HG03354 (cell line): ENCODE data around the gene LEMD2.

Experiments used
- ATAC-seq: cut with Tn5 transposase; IDR thresholded peaks from one replicate; pipeline ENCODE4 v1.9.1; 2021; ENCODE audit warnings: mild to moderate bottlenecking; ENCODE audit not compliant: unreplicated experiment, poor library complexity, severe bottlenecking

Gene LEMD2

GRCh38 chr6:33779290-33779689 is 9.6 kb downstream of the LEMD2 start:
- ATAC-seq: no peak

DNA sequence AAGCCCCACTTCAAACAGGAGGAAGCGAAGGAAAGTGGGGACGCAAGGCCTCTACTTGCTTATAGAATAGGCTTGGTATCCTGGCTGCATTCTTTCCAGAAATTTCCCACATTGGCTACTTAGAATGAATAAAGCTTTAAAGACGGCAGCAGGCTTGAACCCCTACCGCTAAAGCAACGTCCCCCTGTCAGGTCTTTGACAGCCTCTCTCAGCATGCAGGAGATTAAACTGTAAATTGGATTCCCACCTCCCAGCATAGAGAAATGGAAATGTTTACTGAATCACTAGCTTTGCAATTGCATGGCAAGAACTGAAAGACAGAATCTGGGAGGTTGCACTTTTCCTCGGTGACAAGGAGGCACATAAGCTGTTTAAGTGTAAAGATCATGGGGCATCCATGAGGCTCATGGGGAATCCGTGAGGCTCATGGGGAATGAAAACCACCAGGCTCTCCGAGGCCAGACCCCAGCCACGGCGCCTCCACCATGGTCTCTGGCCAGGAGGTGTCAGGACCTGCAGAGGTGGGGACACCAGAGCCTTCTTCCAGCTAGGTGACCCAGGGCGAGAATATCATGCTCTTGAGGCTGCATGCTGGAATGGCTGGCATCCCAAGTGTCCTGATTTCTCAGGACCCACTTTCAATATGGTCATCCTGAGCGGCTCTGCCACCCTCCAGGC is 10.3 kb downstream of the LEMD2 start:
- no peak for ATAC-seq

- ATAC-seq: no peak
Measured at GRCh38 chr6:33777398-33778388, 11.2 kb downstream of the LEMD2 start.

- ATAC-seq: no peak
Measured at GRCh38 chr6:33776764-33777163, 12.2 kb downstream of the LEMD2 start.

DNA sequence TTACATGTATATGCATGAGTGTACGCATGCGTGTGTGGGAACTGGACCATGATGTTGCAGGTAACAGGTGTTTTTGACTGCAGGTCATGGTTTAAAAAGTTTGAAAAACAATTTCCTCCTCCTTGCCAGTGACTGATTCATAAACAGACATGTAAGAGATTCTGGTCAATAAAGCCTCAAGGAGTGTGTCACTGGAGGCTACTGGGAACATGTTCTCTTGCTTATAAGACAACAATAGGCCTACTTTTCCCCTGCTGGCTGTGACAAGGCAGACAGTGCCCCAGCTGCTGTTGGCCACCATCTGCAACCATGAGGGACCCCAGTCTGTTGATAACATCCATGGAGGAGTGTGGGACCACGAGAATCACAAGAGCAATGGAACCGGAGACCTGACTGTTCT is 12.7 kb downstream of the LEMD2 start:
- no peak for ATAC-seq

DNA sequence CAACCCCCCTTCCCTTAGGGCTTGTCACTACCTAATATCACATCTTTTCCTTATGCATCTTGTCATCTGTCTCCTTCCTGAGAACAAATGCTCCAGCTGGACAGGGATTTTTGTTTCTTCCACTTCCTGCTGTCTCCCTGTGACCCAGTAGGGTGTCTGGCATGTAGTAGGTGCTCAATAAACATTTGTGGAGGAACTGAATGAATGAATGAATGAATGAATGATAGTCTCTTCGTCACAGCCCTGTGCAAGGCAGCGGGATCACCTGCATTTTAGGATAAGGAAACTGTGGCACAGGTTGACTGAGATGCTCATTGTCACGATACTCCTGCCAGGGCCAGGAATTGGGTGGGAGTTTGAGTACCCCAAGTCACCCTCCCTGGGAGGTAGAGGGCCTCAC is 14.2 kb downstream of the LEMD2 start:
- ATAC-seq: no peak

- no peak for ATAC-seq
Measured at GRCh38 chr6:33772902-33773472, 15.9 kb downstream of the LEMD2 start.

DNA sequence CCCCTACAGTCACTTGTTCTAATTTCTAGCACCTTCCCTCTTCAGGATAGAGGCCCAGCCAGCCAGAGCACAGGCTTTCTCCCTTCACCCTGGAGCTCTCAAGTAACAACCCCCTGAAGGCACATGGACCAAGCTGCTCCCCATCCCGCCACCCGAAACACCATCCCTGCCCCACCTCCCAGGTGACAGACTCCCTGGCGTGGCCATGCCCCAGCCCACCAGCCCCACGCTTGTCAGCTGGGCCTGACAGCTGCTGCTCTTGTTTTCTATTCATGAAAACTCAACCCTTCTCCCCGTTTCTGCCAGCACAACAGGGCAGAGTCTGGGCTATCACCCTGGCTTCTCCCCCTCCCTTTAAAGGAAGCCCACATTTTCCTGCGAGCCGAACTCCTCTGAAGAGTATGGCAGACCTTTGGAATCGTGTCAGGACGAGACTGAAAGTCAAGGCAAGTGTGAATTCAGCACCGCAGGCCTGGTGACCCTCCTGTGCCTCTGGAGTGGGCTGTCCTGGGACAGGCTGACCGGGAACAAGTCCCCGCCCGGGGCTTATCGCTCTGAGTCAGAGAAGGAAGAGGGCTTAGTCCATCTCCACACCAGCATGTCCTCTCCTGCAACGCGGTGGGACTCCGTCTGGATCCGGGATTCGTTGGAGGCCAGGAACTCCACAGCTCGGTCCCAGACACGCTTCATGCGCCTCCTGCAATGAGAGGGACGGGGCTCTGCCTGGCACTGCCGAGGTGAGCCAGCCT is 16.7 kb downstream of the LEMD2 start:
- ATAC-seq: no peak

DNA sequence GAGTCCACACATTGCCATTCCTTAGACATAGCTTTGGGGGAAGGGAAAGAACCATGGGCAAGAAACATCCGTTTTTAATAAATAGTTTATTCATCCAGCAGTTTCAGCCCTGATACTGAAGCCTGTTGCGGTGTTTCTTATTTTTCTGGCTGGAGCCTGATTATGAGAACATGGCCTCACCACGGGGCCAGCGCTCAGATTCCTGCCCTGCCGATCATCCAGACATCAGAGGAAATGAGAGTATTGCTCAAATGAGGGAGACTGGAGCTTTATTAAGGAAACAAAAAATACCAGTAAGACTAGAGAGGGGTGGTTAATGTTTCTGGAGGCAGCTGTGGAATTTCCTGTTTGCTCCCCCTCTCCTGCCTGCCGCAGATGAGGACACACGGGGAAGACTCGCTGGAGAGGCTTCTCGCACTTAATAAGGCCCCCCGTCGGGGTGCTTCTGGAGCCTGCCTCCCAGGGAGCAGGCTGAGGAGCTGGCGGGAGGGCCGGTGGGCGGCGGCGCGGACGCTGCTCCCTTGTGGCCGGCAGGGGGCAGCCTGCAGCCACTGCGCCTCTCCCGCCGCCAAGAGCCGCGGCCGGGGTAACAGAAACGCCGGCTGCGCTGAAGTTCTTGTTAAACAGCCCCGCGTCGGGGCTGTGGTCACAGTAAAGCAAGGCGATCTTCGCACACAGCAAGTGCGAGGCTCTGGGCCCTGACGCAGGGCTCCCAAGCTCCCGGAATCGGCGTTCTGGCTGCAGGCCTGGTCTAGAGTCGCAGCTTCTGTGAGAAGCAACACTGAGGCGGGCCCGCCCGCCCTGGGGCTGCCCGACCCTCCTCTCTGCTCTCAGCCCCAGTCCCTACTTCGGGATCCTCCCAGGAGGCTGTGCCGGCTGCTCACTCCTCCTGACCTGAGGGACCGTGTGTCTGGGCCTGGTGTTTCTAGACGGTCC is 17.5 kb downstream of the LEMD2 start:
- no peak for ATAC-seq

- ATAC-seq: no peak
Measured at GRCh38 chr6:33770833-33771145, 18.1 kb downstream of the LEMD2 start.

GRCh38 chr6:33770124-33770832 is 18.7 kb downstream of the LEMD2 start:
- ATAC-seq: no peak

GRCh38 chr6:33769248-33769821 is 19.6 kb downstream of the LEMD2 start:
- no peak for ATAC-seq

GRCh38 chr6:33768644-33769120 is 20.2 kb downstream of the LEMD2 start:
- peak; percentile 62 for ATAC-seq

- ATAC-seq: no peak
Measured at GRCh38 chr6:33766921-33767907, 21.7 kb downstream of the LEMD2 start.

- ATAC-seq: no peak
Measured at GRCh38 chr6:33765368-33765767, 23.6 kb downstream of the LEMD2 start.

- ATAC-seq: no peak
Measured at GRCh38 chr6:33764036-33764435, 24.9 kb downstream of the LEMD2 start.

- no peak for ATAC-seq
Measured at GRCh38 chr6:33763483-33763882, 25.4 kb downstream of the LEMD2 start.
